Measurements from ENCODE around the gene ACADVL.
"Not testable (repeated sequence)": the region's sequence is repeated elsewhere in the genome, so short reads cannot be mapped to it uniquely, and the experiment has no call there.

DNA sequence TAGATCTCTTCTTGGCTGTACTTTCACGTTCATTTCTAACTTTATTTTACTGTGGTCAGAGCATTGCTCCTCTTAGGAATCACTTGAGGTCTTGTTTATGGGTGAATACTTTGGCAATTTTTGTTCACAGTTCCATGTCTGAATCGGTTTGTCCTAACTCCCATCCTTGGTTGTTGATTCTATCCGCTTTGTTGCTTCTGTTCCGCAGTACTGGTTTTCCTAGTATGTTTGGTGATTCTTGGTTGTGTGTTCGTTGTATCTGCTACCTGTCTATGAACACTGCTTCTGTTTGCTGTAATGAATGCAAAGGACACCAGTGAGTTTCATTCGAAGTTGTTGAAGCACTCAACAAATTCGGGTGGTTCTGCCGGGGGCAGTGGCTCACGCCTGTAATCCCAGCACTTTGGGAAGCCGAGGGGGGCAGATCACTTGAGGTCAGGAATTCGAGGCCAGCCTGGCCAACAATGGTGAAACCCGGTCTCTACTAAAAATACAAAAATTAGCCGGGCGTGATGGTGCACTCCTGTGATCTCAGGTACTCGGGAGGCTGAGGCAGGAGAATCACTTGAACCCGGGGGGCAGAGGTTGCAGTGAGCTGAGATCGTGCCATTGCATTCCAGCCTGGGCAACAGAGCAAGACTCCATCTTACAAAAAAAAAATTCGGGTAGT, 47.1 kb upstream of the ACADVL start:
- TF ChIP-seq, protein P1, sequence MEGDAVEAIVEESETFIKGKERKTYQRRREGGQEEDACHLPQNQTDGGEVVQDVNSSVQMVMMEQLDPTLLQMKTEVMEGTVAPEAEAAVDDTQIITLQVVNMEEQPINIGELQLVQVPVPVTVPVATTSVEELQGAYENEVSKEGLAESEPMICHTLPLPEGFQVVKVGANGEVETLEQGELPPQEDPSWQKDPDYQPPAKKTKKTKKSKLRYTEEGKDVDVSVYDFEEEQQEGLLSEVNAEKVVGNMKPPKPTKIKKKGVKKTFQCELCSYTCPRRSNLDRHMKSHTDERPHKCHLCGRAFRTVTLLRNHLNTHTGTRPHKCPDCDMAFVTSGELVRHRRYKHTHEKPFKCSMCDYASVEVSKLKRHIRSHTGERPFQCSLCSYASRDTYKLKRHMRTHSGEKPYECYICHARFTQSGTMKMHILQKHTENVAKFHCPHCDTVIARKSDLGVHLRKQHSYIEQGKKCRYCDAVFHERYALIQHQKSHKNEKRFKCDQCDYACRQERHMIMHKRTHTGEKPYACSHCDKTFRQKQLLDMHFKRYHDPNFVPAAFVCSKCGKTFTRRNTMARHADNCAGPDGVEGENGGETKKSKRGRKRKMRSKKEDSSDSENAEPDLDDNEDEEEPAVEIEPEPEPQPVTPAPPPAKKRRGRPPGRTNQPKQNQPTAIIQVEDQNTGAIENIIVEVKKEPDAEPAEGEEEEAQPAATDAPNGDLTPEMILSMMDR (IDR thresholded peaks at IDR 0.05) = not testable (repeated sequence)
- TF ChIP-seq POLR2A (IDR thresholded peaks at IDR 0.05) = not testable (repeated sequence)
